A673 (cell line): ENCODE results near the gene ZNF776.

Source experiments
- EZH2 ChIP-seq: fragments of 200-600 bp; sonication (generic); IDR thresholded peaks from 2 replicates; pipeline ENCODE4 v1.6.1; 2017; ENCODE audit warnings: borderline replicate concordance, low read depth, mild to moderate bottlenecking, mixed read lengths, antibody characterized with exemption, low read length; ENCODE audit not compliant: poor library complexity, severe bottlenecking
- TF ChIP-seq, protein P1 (sequence below): fragments of 300-800, 200-600 bp; sonication (generic); conservative IDR thresholded peaks from 2 replicates; pipeline ENCODE4 v1.5.1; 2017; ENCODE audit warnings: low read depth, mild to moderate bottlenecking, antibody characterized with exemption, low read length, moderate library complexity, mixed read lengths

DNA sequence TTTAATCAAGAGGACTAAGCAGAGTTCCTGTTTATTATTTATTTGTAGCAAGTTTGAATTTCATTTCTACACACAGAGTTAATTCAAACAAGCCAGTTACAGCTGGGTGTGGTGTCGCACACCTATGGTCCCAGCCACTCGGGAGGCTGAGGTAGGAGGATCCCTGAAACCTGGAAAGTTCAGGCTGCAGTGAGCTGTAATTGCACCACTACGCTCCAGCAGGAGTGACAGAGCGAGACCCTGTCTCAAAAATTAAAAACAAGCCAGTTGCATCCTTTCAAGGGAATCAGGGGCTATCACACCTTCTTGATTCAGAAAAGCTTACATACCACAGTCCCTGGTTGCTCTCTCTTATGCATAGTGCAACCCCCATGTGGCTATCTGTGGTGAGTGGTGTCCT, 42.7 kb downstream of the ZNF776 start:
- TF ChIP-seq, protein P1, sequence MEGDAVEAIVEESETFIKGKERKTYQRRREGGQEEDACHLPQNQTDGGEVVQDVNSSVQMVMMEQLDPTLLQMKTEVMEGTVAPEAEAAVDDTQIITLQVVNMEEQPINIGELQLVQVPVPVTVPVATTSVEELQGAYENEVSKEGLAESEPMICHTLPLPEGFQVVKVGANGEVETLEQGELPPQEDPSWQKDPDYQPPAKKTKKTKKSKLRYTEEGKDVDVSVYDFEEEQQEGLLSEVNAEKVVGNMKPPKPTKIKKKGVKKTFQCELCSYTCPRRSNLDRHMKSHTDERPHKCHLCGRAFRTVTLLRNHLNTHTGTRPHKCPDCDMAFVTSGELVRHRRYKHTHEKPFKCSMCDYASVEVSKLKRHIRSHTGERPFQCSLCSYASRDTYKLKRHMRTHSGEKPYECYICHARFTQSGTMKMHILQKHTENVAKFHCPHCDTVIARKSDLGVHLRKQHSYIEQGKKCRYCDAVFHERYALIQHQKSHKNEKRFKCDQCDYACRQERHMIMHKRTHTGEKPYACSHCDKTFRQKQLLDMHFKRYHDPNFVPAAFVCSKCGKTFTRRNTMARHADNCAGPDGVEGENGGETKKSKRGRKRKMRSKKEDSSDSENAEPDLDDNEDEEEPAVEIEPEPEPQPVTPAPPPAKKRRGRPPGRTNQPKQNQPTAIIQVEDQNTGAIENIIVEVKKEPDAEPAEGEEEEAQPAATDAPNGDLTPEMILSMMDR, result no peak
- TF ChIP-seq EZH2, result no peak
